Measurements from ENCODE around the gene GASK1B. TPM values are rescaled to one million over a fixed set of nuclear protein-coding genes. Genes with fewer than 3 reads are reported as not detected.

GASK1B gene
- 235 and 238 TPM in 2 replicates for total RNA-seq
- polyA plus RNA-seq, result 141 and 160 TPM in 2 replicates
- 95.6 and 113 TPM in 2 replicates for polyA plus RNA-seq (2011; cell fraction: cytosol; rRNA removed)
- polyA plus RNA-seq (2011; cell fraction: nucleus; rRNA removed), result 127 and 148 TPM in 2 replicates
- 142 and 143 TPM in 2 replicates for polyA plus RNA-seq (2012)
- 352 and 369 TPM in 2 replicates for polyA minus RNA-seq
- not detected for polyA minus RNA-seq (2011; cell fraction: cytosol; rRNA and poly(A)+ RNA removed)
- polyA minus RNA-seq (2011; cell fraction: nucleus; rRNA and poly(A)+ RNA removed), result 427 and 439 TPM in 2 replicates
- Bru-seq, nascent RNA, result percentile 99 among the genes with signal in this experiment
- percentile 99 among the genes with signal in this experiment for BruChase-seq, experiment 1, labeled RNA remaining after a 6-hour chase
- percentile 98 among the genes with signal in this experiment for BruChase-seq, experiment 2, labeled RNA remaining after a 2-hour chase
- long read RNA-seq, full-length matches to known transcripts, result 225 of 591 reads
- long read RNA-seq, partial matches to known transcripts, result 292 of 591 reads
- long read RNA-seq, other reads (novel, unspliced or antisense), result 74 of 591 reads

DNA sequence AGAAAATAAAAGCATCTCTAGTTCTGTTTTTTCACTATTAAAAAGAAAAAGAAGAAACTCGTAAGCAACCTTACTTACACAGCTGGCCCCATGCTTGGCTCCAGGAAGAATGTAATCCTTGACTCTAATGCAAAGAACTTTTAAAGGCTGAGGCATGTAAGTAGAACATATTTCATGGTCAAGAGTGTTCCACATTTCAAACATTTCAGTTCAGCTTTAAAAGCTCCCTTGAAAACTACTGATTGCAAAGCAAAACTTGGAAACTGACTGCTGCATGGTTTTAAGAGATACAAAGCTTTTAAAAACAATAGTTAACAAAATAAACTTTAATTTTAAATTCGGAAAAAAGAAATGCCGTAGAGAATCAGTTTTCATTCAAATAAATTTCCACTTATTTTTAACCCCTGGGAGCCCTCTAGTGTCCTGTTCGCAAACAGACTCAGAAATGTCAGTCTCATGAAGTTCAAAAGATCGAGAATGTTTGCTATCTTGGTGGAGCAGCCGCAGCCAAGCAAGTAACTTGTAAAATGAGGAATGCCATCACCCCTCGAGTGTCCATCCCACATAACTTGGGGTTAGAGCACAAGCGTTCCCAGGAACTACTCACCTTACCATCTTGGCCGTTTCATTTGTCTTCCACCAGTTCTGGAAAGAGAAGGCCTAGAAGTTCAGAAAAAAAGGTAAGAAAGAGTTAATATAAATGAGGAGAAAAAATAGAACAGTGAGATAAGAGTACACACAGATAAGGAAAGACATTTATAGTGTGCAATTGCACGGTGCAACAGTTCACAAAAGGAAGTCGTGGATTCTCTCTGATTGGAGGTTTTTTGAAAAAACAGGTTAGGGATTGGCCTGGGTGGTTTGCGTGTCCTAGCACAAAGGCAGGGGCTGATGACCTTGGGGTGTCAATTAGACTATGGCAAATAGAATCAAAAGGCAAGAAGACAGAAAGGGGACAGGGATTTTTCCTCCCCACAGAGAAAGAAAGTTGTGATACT, at the start of gene GASK1B:
Gene GASK1B, minus strand, starts transcription at position 765 of the 998 bp plus-strand sequence. CDS start 1,650 bp downstream, outside the sequence.
- peak; percentile 91 for DNase-seq (ENCODE audit: low read depth, low spot score)
- Histone ChIP-seq H3K79me2 (ENCODE audit: control insufficient read depth, insufficient read depth, low read length) (peaks cover 41% of the 10 kb centered on the region), H3K9me1 (replicated peaks; ENCODE audit: control insufficient read depth, extremely low read depth, insufficient read depth, low read length) (no peaks in the 10 kb centered on the region), H3K4me2 (ENCODE audit: insufficient read depth, low read length) (peak within 1 kb of the TSS; percentile 92), H3K36me3 (ENCODE audit: control insufficient read depth in 2 of 2, extremely low read depth in 1 of 2, insufficient read depth in 2 of 2, low read length in 2 of 2) (peaks cover 0 to 5% of the 10 kb centered on the region in 2 experiments), H4K20me1 (replicated peaks; ENCODE audit: control insufficient read depth, extremely low read depth, insufficient read depth, low read length) (no peaks in the 10 kb centered on the region), H3K4me1 (ENCODE audit: control insufficient read depth, extremely low read depth, insufficient read depth, low read length) (peaks cover 28% of the 10 kb centered on the region), H3K27ac (ENCODE audit: insufficient read depth, low read depth, low read length) (peak within 1 kb of the TSS; percentile 59), H3K4me3 (replicated peaks in 1 of 3; ENCODE audit: insufficient read depth in 1 of 3, low read depth in 1 of 3, low read length in 3 of 3) (peak within 1 kb of the TSS; percentile 24 to 94 (median 53)), H3K9me3 (replicated peaks; ENCODE audit: control insufficient read depth, insufficient read depth, low read length) (no peaks in the 10 kb centered on the region), H3K9ac (replicated peaks; ENCODE audit: extremely low read depth, insufficient read depth, low read length) (peak within 1 kb of the TSS; percentile 82), H2AFZ (ENCODE audit: low read depth, low read length) (peak within 1 kb of the TSS; percentile 93), H3K27me3 (ENCODE audit: control insufficient read depth in 2 of 2, insufficient read depth in 2 of 2, low read length in 2 of 2) (no peaks in the 10 kb centered on the region)
- TF ChIP-seq, protein P1, sequence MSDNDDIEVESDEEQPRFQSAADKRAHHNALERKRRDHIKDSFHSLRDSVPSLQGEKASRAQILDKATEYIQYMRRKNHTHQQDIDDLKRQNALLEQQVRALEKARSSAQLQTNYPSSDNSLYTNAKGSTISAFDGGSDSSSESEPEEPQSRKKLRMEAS (IDR thresholded peaks at IDR 0.05; ENCODE audit: insufficient read depth, insufficient read length), result no peak
- TF ChIP-seq, protein P2, sequence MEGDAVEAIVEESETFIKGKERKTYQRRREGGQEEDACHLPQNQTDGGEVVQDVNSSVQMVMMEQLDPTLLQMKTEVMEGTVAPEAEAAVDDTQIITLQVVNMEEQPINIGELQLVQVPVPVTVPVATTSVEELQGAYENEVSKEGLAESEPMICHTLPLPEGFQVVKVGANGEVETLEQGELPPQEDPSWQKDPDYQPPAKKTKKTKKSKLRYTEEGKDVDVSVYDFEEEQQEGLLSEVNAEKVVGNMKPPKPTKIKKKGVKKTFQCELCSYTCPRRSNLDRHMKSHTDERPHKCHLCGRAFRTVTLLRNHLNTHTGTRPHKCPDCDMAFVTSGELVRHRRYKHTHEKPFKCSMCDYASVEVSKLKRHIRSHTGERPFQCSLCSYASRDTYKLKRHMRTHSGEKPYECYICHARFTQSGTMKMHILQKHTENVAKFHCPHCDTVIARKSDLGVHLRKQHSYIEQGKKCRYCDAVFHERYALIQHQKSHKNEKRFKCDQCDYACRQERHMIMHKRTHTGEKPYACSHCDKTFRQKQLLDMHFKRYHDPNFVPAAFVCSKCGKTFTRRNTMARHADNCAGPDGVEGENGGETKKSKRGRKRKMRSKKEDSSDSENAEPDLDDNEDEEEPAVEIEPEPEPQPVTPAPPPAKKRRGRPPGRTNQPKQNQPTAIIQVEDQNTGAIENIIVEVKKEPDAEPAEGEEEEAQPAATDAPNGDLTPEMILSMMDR (IDR thresholded peaks at IDR 0.05; ENCODE audit: extremely low read depth in 1 of 2, insufficient read depth in 1 of 2, low read depth in 1 of 2, low read length in 2 of 2), result peak; percentile 50 to 57
- FAIRE-seq, result no peak
- no TSS peak for BruUV-seq (replicated peaks)
- CTCF ChIA-PET, result interaction anchor here (0.6 to 3.6 kb wide), 24 partner anchors 10 to 1697 kb away, joined by 3 to 29 read pairs (median 4); no protein-coding TSS in a partner anchor
- dilution Hi-C loops (cut with MboI; ENCODE audit: extremely low pct_ligation_motif_present, low sequenced_read_pairs), result loop anchor here (25.0 kb wide), 1 partner anchor 160 kb away; no protein-coding TSS in a partner anchor
- POLR2A ChIA-PET, result no interaction called here
- intact Hi-C loops (cut with micrococcal nuclease), result loop anchor here (1.0 to 10.0 kb wide), 9 partner anchors 80 to 1698 kb away; partner anchors contain the start of gene GRIA2
